ENCODE results near the gene PAQR8.

Gene PAQR8

DNA sequence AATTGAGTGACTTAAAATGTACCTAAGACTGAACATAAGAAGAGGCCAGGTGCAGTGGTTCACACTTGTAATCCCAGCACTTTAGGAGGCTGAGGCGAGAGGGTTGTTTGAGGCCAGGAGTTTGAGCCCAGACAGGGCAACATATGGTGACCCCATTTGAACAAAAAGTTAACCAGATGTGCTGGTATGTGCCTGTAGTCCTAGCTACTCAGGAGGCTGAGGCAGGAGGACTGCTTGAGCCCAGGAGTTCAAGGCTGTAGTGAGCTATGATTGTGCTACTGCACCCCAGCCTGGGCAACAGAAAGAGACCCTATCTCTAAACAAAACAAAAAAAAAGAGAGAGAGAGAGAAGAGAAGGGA, 10.1 kb upstream of the PAQR8 start:
- no peak for DNase-seq (ENCODE audit: low spot score)

DNA sequence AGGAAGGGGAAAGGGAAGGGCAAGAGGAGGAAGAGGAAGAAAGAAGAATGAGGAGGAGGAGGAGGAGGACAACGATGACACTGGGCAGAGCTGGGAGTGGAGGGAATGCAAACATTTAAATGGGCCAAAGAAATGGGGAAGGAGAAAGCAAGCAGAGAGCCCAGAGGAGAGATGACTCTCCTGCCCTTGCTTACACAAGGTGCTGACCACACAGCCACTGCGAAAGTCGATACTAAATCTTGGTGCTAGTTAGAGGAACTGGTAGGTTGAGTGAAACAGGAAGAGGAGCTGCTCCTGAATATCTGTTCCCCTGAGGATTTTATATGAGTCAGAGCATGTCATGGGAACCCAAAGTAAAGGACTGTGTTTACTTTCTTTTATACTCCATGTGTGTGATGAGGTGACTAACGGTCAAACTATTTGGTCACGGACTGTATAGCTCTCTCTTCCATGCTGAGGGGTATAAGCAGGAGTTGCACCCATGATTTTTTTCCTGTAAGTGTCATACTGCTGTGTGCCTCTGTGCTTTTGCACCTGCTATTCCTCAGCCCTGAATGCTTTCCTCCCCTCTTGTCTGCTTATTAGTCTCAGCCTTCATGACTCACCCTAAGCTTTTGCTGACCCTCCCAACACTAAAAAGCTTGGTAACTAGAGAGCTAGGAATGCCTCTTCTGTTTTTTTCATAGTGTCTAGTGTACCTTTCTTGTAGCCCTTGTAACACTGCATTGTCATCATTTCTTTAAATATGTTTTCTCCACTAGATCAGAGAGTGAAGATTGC, 9.5 kb upstream of the PAQR8 start:
- peak; percentile 75 for DNase-seq (ENCODE audit: low spot score)

DNA sequence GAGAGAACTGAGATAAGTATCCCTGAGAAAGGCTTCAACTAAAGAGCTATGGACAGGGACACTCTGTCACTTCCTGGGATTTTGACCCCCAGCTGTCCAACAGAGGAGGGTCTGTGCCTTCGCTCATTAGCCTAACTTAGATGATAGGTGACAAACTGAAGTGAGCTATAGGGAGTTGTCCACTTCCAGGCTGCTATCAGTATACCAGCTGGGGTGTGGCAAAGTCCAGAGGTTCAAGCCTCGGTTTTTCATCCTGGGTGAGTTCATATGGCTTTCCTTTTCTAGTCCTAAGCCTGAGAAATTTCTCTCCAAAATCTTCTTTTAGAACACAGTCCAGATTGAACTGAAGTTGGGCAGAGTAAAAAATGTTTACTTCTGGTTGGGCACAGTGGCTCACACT, 5.9 kb upstream of the PAQR8 start:
- no peak for DNase-seq (ENCODE audit: low spot score)

- no peak for DNase-seq (ENCODE audit: low spot score)
Measured at GRCh38 chr6:52359403-52359802, 2.5 kb upstream of the PAQR8 start.

GRCh38 chr6:52360028-52360427, 1.9 kb upstream of the PAQR8 start:
- DNase-seq (ENCODE audit: low spot score) = no peak

DNA sequence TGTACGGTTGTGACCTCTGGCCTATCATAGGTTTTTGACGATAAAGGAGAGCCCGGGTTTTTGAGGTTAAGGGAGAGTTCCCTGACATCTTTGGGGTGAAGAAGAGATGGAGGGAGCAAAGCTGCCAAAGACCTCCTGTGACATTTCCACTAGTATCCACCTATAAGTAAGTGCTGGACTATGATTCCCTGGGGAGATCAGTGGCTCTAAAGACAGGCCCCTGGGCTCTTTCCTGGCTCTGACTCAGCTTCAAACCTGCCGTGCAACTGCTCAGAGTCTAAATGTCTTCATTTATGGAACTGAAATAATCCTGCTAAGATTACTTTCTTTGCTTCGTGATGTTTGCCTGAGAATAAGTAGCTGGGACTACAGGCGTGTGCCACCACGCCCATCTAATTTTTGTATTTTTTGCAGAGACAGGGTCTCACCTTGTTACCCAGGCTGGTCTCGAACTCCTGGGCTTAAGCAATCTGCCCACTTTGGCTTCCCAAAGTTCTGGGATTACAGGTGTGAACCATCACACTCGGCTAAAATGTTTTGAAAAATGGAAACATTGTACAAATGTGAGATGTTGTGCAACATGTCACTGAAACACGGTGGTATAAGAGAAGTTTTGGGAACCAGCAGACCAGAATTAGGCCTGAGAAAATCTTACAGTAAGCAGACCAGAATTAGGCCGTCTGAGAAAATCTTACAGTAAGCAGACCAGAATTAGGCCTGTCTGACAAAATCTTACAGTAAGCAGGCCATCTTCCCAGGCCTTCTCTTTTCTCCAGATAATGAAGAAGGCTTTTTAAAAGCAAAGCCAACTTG, 1.1 kb upstream of the PAQR8 start:
- no peak for DNase-seq (ENCODE audit: low spot score)

DNA sequence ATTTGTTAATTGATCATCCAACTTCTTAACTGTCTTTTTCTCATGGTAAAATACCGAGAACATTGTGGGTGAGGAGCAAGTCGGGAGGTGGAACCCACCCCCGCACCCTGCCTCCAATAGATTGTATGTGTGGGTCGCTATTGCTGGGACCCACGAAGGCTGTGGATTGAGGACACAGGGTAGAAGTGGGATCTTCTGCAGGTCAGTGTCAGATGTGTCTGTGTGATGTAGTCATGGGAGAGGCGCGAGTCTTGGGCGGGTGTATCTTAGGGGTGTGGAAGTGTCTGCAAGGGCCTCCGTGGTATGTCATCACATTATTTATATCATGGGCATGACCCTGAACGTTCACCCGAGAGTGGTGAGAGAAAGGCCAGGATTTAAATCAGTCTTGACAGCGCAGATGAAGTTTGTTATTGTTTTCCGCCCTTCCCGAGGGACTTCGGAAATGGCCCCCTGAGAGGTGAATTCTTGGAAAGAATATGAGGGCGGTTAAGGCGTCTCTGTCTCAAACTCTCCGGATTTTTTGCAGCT, 472 bp upstream of the PAQR8 start:
- peak; percentile 36 for DNase-seq (ENCODE audit: low spot score)

- peak; percentile 52 for DNase-seq (ENCODE audit: low spot score)
Measured at GRCh38 chr6:52362443-52363227, 684 bp downstream of the PAQR8 start.

DNA sequence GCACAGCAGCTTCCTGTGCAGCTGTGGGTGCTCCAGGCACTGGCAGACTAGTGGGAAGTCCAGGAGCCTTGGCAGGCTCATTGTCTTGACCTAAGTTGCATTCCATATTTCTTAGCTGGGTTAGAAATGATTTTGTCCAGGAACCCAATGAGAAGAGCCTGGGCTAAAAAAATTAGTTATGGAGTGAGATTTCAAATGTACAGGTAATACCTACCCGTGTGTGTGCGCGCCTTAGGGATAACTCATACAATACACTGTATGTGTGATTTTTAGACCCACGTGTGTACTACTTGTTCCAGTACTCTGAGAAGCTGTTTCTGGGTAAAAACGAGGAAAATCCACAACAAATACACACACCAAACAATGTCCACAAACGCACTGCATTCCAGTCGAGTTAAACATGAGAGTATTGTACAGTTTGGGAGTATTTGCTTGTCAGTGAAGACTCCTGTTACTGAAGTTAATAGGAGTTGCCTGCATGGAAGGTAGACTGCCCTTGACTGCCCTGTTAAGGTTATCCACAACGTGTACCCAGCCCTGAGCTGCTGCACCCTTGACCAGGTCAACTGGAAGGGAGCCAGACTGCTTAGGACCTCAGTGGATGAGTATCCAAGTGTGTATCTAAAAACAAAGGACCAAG, 1.4 kb downstream of the PAQR8 start:
- DNase-seq (ENCODE audit: low spot score) = peak; percentile 19

DNA sequence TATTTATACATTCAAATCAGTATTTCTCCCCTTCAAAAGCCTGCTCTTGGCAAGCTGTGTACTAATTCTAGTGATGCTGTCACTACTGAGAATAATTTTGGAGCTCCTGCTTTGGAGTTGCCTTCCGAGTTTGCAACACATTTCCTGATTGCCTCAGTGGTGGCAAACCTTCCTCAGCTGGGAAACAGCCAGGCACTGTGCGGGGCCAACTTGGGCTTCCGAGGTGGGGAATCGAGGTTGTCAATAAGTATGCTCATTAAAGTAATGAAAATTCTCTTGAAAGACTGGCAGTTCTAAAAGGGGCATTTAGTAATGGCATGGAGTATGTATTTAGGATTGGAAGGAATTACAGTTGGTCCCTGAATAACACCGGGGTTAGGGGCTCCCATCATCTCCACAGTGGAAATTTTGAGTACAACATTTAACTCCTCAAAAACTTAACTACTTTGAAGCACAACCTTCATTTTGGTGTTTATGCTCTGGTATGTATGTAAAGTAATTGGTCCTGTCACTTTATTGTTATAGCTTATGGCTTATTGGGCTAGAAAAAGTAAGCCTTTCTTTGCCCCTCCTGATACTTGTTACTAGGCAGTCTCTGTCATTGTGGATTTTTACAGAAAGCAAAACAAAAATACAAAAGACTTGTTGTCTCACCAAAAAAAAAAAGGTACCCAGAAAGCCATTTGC, 2.7 kb downstream of the PAQR8 start:
- DNase-seq (ENCODE audit: low spot score) = no peak

DNA sequence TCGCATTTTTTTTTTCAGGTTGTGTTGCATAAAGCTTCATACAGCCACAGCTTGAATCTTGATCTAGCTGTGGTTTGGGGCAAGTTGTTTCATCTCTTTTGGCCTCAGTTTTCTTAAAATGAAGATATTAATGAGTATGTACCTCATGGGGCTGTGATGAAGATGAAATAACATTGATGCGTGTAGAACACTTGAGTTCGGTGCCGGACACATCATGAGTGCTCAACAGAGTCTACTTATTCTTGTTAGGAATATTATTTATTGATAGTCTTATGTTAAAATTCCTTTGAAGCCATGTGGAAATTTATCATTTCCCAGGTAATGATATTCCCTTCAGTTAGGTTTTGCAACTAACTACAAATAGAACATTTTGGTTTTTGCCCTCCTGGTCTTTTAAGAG, 3.4 kb downstream of the PAQR8 start:
- DNase-seq (ENCODE audit: low spot score) = no peak

DNA sequence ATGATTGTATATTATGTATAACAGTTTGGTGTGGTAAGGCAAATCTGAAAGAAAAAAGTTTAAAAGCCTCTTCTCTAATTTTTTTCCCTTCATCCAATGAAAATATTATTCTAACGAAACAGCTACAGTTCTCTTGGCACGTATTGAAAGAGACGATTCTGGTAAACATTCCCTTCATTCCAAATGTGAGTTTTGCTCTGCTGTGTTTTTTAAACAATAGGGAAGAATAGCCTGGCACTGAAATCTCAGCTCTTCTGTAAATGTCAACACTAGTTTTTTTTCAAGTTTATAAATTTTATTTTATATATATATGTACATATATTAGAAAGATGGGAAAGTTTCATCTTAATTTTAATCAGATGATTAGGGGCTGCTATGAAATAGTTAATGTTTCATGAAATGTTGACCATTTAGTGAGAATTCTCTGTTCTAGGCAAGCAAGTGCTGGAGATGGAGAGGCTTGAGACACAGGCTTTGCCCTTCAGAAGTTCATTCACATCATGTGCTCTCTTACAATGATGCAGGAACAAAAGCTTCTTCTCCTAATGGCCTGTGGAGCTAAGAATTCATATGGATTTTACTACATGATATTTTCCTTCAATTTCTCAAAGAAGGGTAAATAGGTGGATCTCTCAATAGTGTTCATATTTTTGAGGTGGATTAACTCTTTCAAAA, 4.1 kb downstream of the PAQR8 start:
- no peak for DNase-seq (ENCODE audit: low spot score)

GRCh38 chr6:52368002-52368401, 6.1 kb downstream of the PAQR8 start:
- DNase-seq (ENCODE audit: low spot score) = no peak

DNA sequence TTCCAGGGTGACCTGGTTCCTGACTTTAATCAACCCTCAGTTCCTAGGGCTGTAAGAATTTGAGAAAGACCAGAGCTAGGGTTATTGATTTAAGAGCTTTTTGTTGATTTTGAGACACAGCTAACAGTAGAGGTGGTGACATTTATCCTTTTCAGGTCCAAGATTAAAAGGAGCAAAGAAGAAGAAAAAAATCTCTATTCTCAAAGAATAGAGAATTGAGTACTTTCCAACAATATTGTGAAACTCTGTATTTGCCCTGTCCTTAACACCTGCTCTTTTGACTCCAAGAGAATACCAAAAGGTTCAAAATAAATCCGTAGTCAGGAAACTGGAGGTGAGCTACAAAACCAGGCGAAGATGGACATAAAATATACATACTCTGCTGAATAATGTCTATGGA, 7.3 kb downstream of the PAQR8 start:
- no peak for DNase-seq (ENCODE audit: low spot score)

GRCh38 chr6:52371656-52372191, 9.8 kb downstream of the PAQR8 start:
- no peak for DNase-seq (ENCODE audit: low spot score)

DNA sequence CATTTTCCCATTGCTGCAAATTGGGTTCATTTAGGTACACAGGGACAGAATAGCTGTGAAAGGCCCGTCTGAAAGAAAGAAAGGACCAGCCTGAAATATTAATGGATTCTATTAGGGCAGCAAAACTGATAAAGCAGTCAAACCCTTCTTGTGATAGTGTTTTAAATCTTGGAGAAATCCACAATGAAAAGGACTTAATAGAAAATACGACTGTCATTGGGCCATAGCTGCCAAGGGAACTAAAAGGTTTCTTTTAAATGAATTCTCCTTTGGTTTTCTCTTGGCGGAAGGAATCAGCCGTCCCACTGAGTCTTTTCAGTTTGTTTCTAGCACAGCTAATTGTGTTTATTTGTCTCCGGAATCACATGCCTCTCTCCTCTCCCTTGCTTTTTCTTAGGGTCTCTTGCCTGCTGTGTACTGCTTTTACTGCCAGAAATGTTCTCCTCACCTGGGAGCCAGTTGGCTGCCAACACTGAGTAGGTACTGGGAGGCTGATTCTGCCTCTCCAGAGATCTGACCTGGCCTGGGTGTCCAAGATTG, 11.3 kb downstream of the PAQR8 start:
- DNase-seq (ENCODE audit: low spot score) = no peak

- DNase-seq (ENCODE audit: low spot score) = no peak
Measured at GRCh38 chr6:52374247-52374646, 12.3 kb downstream of the PAQR8 start.

DNA sequence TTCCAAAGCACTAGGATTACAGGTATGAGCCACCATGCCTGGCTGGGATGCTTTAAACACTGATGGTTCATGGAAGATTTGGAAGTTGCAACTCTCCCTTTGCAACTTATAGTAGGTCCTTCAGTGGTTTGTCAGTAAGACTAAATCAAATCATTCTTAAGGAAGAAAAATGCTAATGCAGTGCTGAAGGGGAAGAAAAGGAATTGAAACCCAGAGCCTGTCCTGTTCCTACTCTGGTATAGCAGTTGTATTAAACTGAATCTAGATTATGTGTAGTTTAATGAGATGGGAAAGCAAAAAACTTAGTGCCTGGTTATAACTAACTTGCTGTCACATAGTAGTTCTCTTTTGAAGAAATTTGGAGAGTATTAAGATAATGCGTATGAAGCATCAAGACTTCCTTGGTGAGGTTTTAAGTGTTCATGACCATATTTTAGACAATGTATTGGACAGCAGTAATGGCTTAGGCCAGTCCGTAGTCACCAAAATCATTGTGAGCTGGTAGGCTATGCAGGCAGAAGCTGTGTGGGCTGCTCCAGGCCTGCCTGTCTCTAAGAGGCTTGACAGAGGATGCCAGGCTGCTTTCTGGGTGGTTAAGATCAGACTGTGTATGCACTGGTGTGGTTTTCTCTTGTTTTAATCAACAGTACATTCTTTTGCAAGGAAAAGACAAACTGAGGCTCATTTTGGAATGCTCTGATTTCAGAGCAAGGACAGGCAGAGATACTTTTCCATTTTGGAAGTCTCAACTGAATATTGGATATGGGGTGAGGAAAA, 14.0 kb downstream of the PAQR8 start:
- no peak for DNase-seq (ENCODE audit: low spot score)

DNA sequence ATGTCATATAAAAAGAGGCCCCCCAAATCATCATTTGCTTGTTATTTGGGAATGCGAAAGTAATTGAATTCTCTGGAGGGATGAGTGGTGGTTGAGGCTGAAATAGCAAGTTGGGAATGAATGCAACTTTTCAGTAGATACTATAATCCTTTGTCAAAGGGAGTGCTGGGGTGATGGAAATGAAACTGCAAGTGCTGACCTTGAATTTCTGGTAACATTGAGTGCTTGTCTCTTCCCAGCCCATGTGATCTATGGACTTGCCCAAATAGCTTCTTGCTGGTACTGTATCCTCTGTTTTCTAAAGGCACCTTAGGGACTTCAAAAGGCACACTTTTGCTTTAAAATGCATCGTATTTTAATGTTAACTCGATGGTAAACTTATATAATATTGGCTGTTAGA, 14.8 kb downstream of the PAQR8 start:
- DNase-seq (ENCODE audit: low spot score) = no peak
